Measurements from ENCODE around the gene TEX44. TPM values are rescaled to one million over a fixed set of nuclear protein-coding genes. Genes with fewer than 3 reads are reported as not detected.
"Not testable (repeated sequence)": the region's sequence is repeated elsewhere in the genome, so short reads cannot be mapped to it uniquely, and the experiment has no call there.

Gene TEX44
- total and polyA plus RNA-seq, 2 experiments from 2014 or later = not detected

DNA sequence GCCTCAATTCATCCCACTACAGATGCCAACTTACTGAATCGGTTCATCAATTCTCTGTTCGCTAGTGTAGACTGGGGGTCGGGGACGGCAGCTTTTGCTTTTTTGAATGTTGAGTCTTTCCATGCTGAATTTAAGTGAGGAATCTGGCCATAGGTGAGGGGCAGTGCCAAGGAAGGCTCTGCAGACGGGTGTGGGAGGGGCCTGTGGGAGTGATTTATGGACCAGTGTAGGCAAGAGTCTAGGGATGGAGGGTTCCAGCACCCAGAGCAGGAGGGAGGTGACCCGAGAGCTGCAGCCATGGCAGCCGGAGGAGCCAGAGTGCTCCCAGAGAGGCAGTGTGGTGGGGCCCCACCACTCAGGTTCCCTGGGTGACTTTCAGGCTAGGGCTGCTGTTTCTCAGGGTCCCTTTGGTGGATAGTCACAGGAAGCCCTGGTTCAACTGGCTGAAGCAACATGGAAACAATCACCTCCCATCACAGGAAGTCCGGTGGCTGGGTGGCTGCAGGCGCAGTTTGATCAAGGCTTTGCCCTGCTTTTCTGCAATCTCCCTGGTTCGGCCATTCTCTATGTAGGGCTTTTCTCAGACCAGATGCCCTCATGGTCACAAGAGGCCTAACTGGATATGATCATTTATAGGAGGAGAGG is 16.9 kb upstream of the TEX44 start:
- DNase-seq (ENCODE audit: low read depth in 1 of 2, low spot score in 1 of 2) = no peak
- H3K36me3 ChIP-seq = no peaks in the 10 kb centered on the region
- no peak overlapping the region for H3K4me3 ChIP-seq
- TF ChIP-seq CTCF (IDR thresholded peaks at IDR 0.05; ENCODE audit: low read depth, low read length) = no peak
- H3K9me3 ChIP-seq (ENCODE audit: low read depth) = no peaks in the 10 kb centered on the region
- H3K4me1 ChIP-seq (ENCODE audit: low read depth) = no peaks in the 10 kb centered on the region
- no peaks in the 10 kb centered on the region for H3K27me3 ChIP-seq
- H3K27ac ChIP-seq = no peak overlapping the region

- H3K27me3 ChIP-seq = no peaks in the 10 kb centered on the region
- H3K27ac ChIP-seq = no peak overlapping the region
- H3K4me3 ChIP-seq = no peak overlapping the region
- no peaks in the 10 kb centered on the region for H3K9me3 ChIP-seq (ENCODE audit: low read depth)
- no peaks in the 10 kb centered on the region for H3K4me1 ChIP-seq (ENCODE audit: low read depth)
- TF ChIP-seq CTCF (IDR thresholded peaks at IDR 0.05; ENCODE audit: low read depth, low read length) = no peak
- DNase-seq (ENCODE audit: low read depth in 1 of 2, low spot score in 1 of 2) = no peak
- no peaks in the 10 kb centered on the region for H3K36me3 ChIP-seq
Observed at GRCh38 chr2:231576465-231576864, 16.2 kb upstream of the TEX44 start.

- not testable (repeated sequence) for H3K4me3 ChIP-seq; H3K27ac ChIP-seq; H3K9me3 ChIP-seq (ENCODE audit: low read depth); DNase-seq (ENCODE audit: low read depth in 1 of 2, low spot score in 1 of 2); H3K36me3 ChIP-seq; H3K4me1 ChIP-seq (ENCODE audit: low read depth); H3K27me3 ChIP-seq
Observed at GRCh38 chr2:231578655-231579054, 14.0 kb upstream of the TEX44 start.

DNA sequence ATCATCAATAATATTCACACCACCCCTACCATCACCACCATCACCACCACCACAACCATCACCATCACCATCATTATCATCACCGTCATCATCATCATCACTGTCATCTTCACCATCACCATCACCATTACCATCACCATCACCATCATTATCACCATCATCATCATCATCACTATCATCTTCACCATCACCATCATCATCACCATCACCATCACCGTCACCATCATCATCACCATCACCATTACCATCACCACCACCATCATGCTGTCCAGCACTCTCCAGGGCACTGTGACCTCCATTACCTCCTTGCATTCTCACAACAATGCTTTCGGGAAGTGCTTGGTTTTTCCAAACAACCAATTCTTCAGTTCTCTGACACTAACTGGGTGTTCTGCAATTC is 13.1 kb upstream of the TEX44 start:
- no peaks in the 10 kb centered on the region for H3K36me3 ChIP-seq
- no peaks in the 10 kb centered on the region for H3K27me3 ChIP-seq
- H3K4me3 ChIP-seq = no peak overlapping the region
- H3K4me1 ChIP-seq (ENCODE audit: low read depth) = no peaks in the 10 kb centered on the region
- TF ChIP-seq CTCF (IDR thresholded peaks at IDR 0.05; ENCODE audit: low read depth, low read length) = no peak
- no peak overlapping the region for H3K27ac ChIP-seq
- no peak for DNase-seq (ENCODE audit: low read depth in 1 of 2, low spot score in 1 of 2)
- no peaks in the 10 kb centered on the region for H3K9me3 ChIP-seq (ENCODE audit: low read depth)

DNA sequence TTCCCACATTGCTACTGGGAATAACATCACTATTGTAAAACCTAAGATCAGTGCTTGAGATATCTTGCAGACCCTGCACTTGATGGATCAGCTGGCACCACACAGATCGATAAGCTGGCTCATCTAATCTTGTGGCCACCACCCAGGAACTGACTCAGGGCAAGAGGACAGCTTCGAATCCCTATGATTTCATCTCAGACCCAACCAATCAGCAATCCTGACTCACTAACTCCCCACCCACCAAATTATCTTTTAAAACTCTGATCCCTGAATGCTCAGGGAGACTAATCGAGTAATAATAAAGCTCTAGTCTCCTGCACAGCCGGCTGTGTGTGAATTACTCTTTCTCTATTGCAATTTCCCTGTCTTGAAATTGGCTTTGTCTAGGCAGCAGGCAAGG is 11.3 kb upstream of the TEX44 start:
- Histone ChIP-seq H3K4me3 (no peak overlapping the region), H3K27me3 (no peaks in the 10 kb centered on the region), H3K36me3 (no peaks in the 10 kb centered on the region), H3K27ac (no peak overlapping the region), H3K9me3 (ENCODE audit: low read depth) (no peaks in the 10 kb centered on the region), H3K4me1 (ENCODE audit: low read depth) (no peaks in the 10 kb centered on the region)
- DNase-seq (ENCODE audit: low read depth in 1 of 2, low spot score in 1 of 2) = no peak
- TF ChIP-seq CTCF (IDR thresholded peaks at IDR 0.05; ENCODE audit: low read depth, low read length) = no peak

- Histone ChIP-seq H3K27ac (no peak overlapping the region), H3K27me3 (no peaks in the 10 kb centered on the region), H3K4me3 (no peak overlapping the region), H3K9me3 (ENCODE audit: low read depth) (no peaks in the 10 kb centered on the region), H3K4me1 (ENCODE audit: low read depth) (no peaks in the 10 kb centered on the region), H3K36me3 (no peaks in the 10 kb centered on the region)
- DNase-seq (ENCODE audit: low read depth in 1 of 2, low spot score in 1 of 2) = no peak
- no peak for TF ChIP-seq CTCF (IDR thresholded peaks at IDR 0.05; ENCODE audit: low read depth, low read length)
Observed at GRCh38 chr2:231583982-231584381, 8.7 kb upstream of the TEX44 start.

DNA sequence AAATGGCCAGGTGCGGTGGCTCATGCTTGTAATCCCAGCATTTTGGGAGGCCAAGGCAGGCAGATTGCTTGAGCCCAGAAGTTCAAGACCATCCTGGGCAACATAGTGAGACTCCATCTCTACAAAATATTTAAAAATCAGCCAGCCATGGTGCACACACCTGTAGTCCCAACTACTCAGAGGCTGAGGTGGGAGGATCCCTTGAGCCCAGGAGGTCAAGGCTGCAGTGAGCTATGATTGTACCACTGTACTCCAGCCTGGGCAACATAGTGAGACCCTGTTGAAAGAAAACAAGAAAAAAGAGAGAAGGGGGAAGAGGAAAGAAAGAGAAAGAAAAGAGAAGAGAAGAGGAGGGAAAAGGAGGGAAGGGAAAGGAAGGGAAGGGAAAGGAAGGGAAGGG is 4.9 kb upstream of the TEX44 start:
- DNase-seq (ENCODE audit: low read depth in 1 of 2, low spot score in 1 of 2); H3K27me3 ChIP-seq; H3K4me1 ChIP-seq (ENCODE audit: low read depth); H3K9me3 ChIP-seq (ENCODE audit: low read depth); H3K27ac ChIP-seq; H3K36me3 ChIP-seq; H3K4me3 ChIP-seq: not testable (repeated sequence)

Data from cardiac muscle cell (in vitro differentiated cells and primary cell).